ENCODE measurements around the gene RAB40B.

- TF ChIP-seq REST (IDR thresholded peaks at IDR 0.05; ENCODE audit: low read depth) (no peak), USF1 (IDR thresholded peaks at IDR 0.05) (no peak), ZBTB7A (IDR thresholded peaks at IDR 0.05; ENCODE audit: low read depth) (no peak), FOXM1 (IDR thresholded peaks at IDR 0.05; ENCODE audit: borderline replicate concordance, low read depth) (no peak), EGR1 (IDR thresholded peaks at IDR 0.05) (no peak), MAX (IDR thresholded peaks at IDR 0.05) (no peak), RAD21 (IDR thresholded peaks at IDR 0.05; ENCODE audit: low read depth) (no peak), CEBPB (IDR thresholded peaks at IDR 0.05) (no peak), EP300 (IDR thresholded peaks at IDR 0.05; ENCODE audit: borderline replicate concordance) (no peak), YY1 (IDR thresholded peaks at IDR 0.05; ENCODE audit: low read depth) (no peak), TEAD4 (IDR thresholded peaks at IDR 0.05) (no peak)
These were observed 79.3 kb downstream of the RAB40B start for GRCh38 chr17:82619211-82619610.

All from Ishikawa (cell line).